Thoracic aorta (tissue), 2 donors: Measurements from ENCODE around the gene SRSF1. TPM values are rescaled to one million over a fixed set of nuclear protein-coding genes. Genes with fewer than 3 reads are reported as not detected.
A peak's percentile ranks its signal among the peaks of the same experiment; 100 is the strongest.

Experiments
- ATAC-seq: fragments of 150-250 bp; one replicate; pipeline ENCODE4 v1.8.0; 2017; ENCODE audit warnings: low read depth; ENCODE audit not compliant: insufficient number of reproducible peaks, low FRiP score
- DNase-seq: peaks from one replicate; pipeline ENCODE4 v3.0.0-alpha.2; 2020; ENCODE audit warnings: low spot score
- H3K27ac ChIP-seq, 2 donors: fragments of 200-600 bp; sonication (generic); 1 replicate in 1 of 2; 2 replicates in 1 of 2; pipeline ENCODE4 v1.5.1; 2016; ENCODE audit warnings: mild to moderate bottlenecking in 2 of 2, moderate library complexity in 2 of 2
- H3K27me3 ChIP-seq: fragments of 200-600 bp; sonication (generic); replicated peaks from 2 replicates; pipeline ENCODE4 v1.6.0; 2016; ENCODE audit warnings: mild to moderate bottlenecking; ENCODE audit not compliant: insufficient read depth
- H3K36me3 ChIP-seq: fragments of 200-600 bp; sonication (generic); one replicate; pipeline ENCODE4 v1.5.1; 2016
- H3K4me1 ChIP-seq, 2 donors: fragments of 200-600 bp; sonication (generic); 1 replicate in 1 of 2; 2 replicates in 1 of 2; pipeline versions ENCODE4 v1.5.1 to v1.6.0; 2016; ENCODE audit warnings: low read depth in 2 of 2, mild to moderate bottlenecking in 1 of 2; ENCODE audit not compliant: control insufficient read depth in 1 of 2
- H3K4me3 ChIP-seq: fragments of 200-600 bp; sonication (generic); 2 replicates; pipeline ENCODE4 v1.5.1; 2016; ENCODE audit warnings: mild to moderate bottlenecking
- H3K9me3 ChIP-seq: fragments of 200-600 bp; sonication (generic); 2 replicates; pipeline ENCODE4 v1.5.1; 2016
- CTCF ChIP-seq: fragments of 200-600 bp; sonication (generic); IDR thresholded peaks from one replicate; pipeline ENCODE4 v1.5.1; 2019; ENCODE audit warnings: antibody characterized with exemption
- total RNA-seq, 2 donors: library from RNA; depleted of rRNA; stranded (reverse); fragments of >200 nt; gene quantifications; one replicate each; pipeline versions ENCODE4 v1.1.0 to v1.2.3, GENCODE V29; 2016

SRSF1 gene
- total RNA-seq, 2 donors from 2014 or later, result 132 to 220 TPM

- Histone ChIP-seq H3K9me3 (no peaks in the 10 kb centered on the region), H3K36me3 (peaks cover 34% of the 10 kb centered on the region), H3K4me3 (peak overlapping the region; percentile 92), H3K27ac (peak overlapping the region; percentile 96 to 100), H3K27me3 (no peaks in the 10 kb centered on the region), H3K4me1 (peaks cover 10 to 45% of the 10 kb centered on the region in 2 donors)
- TF ChIP-seq CTCF, result no peak
- ATAC-seq (no peak), DNase-seq (no peak)
Measured at GRCh38 chr17:58005728-58006559, 1.1 kb downstream of the SRSF1 start.

DNA sequence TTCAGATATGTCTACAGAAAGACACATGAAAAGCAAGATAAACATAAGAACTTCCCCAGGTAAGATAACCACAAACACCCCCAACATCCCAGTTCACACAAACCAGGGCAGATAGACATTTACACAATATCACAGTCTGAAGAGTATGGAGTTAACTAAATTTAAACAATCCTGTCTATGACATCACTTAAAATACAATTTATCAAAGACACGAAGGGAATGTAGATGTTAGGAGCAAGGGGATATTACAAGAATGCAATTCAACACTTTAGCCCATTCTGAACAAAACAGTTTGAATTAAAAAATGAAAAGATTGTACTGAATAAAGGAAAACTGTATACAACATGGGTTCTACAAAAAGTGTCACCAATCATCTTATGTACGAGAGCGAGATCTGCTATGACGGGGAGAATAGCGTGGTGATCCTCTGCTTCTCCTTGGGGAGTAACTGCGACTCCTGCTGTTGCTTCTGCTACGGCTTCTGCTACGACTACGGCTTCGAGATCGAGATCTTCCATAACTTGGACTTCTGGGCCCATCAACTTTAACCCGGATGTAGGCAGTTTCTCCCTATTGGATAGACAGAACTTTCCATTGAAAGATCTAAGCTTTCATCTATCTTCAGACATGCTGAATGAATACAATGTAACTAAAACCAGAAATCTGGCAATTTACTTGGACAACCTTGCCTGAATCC, 1.9 kb downstream of the SRSF1 start:
- Histone ChIP-seq H3K27me3 (no peaks in the 10 kb centered on the region), H3K4me1 (peaks cover 10 to 45% of the 10 kb centered on the region in 2 donors), H3K9me3 (no peaks in the 10 kb centered on the region), H3K4me3 (peak overlapping the region; percentile 92), H3K36me3 (peaks cover 34% of the 10 kb centered on the region), H3K27ac (peak overlapping the region in 1 of 2 donors; percentile 8)
- no peak for DNase-seq
- ATAC-seq, result no peak
- TF ChIP-seq CTCF, result no peak

- no peak for TF ChIP-seq CTCF
- H3K4me3 ChIP-seq, result no peak overlapping the region
- H3K9me3 ChIP-seq, result no peaks in the 10 kb centered on the region
- H3K27ac ChIP-seq, result no peak overlapping the region
- no peak for DNase-seq
- no peaks in the 10 kb centered on the region for H3K27me3 ChIP-seq
- peaks cover 34% of the 10 kb centered on the region for H3K36me3 ChIP-seq
- no peak for ATAC-seq
- H3K4me1 ChIP-seq, result peaks cover 10 to 50% of the 10 kb centered on the region in 2 donors
Measured at GRCh38 chr17:58004060-58004459, 3.0 kb downstream of the SRSF1 start.

DNA sequence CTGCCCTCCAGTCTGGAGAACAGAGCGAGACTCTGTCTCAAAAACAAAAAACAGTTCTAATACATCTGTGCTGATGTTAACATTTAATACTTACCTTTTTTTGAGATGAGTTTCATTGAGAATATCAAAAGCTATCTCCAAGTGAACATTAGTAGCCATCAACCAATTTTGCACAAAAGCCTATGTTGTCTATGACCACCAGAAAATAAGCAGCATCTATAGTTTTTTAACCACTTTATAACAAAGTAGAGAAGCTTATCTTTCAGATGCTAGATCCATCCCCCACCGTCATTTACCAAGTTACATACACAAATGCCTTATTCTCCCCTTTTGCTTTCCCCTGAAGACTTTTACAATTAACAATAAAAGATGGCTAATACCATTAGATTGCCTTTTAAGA, 4.1 kb downstream of the SRSF1 start:
- TF ChIP-seq CTCF, result no peak
- Histone ChIP-seq H3K36me3 (peaks cover 34% of the 10 kb centered on the region), H3K4me1 (peaks cover 10 to 45% of the 10 kb centered on the region in 2 donors), H3K4me3 (no peak overlapping the region), H3K9me3 (no peaks in the 10 kb centered on the region), H3K27me3 (no peaks in the 10 kb centered on the region), H3K27ac (no peak overlapping the region)
- DNase-seq, result no peak
- ATAC-seq, result no peak
